HepG2 (cell line): ENCODE results near the gene SRP14. TPM values are rescaled to one million over a fixed set of nuclear protein-coding genes. Genes with fewer than 3 reads are reported as not detected.

Experiments
- ATF7-NPFF ChIP-seq: sonication (generic); formaldehyde crosslinking; IDR thresholded peaks from 2 replicates; pipeline ENCODE4 v1.8.1; 2023; ENCODE audit warnings: mild to moderate bottlenecking, low read depth, missing genetic modification reagents, moderate library complexity
- CREM ChIP-seq, 2 experiments: sonication (generic) in 1 of 2; formaldehyde crosslinking in 1 of 2; IDR thresholded peaks; 2 replicates each; pipeline versions ENCODE4 v1.4.0 to v1.6.1; 2016 to 2020; ENCODE audit warnings: antibody characterized with exemption in 1 of 2, mild to moderate bottlenecking in 1 of 2, missing genetic modification reagents in 1 of 2
- ELF3 ChIP-seq: IDR thresholded peaks from 2 replicates; pipeline ENCODE4 v1.6.1; 2016; ENCODE audit warnings: missing genetic modification reagents, missing compliant biosample characterization
- GFI1 ChIP-seq: sonication (generic); formaldehyde crosslinking; IDR thresholded peaks from 2 replicates; pipeline ENCODE4 v1.5.0; 2020; ENCODE audit warnings: missing genetic modification reagents, mild to moderate bottlenecking, borderline replicate concordance
- HNRNPK ChIP-seq: fragments of 200-400 bp; formaldehyde crosslinking; IDR thresholded peaks from 2 replicates; pipeline ENCODE4 v1.6.1; 2018; ENCODE audit warnings: low read length, low read depth, moderate library complexity, mild to moderate bottlenecking; ENCODE audit not compliant: poor library complexity, severe bottlenecking
- JUN ChIP-seq: sonication (generic); formaldehyde crosslinking; IDR thresholded peaks from 2 replicates; pipeline ENCODE4 v1.4.0; 2020; ENCODE audit warnings: mild to moderate bottlenecking, missing genetic modification reagents
- KLF12 ChIP-seq: sonication (generic); formaldehyde crosslinking; IDR thresholded peaks from 2 replicates; pipeline ENCODE4 v1.4.0; 2020; ENCODE audit warnings: missing genetic modification reagents, borderline replicate concordance
- KLF6 ChIP-seq: IDR thresholded peaks from 2 replicates; pipeline ENCODE4 v1.8.0; 2016; ENCODE audit warnings: missing biosample characterization, missing genetic modification reagents
- MAZ ChIP-seq, 2 experiments: sonication (generic) in 1 of 2; formaldehyde crosslinking in 1 of 2; IDR thresholded peaks; 2 replicates each; pipeline versions ENCODE4 v1.5.0 to v1.6.1; 2012 to 2020; ENCODE audit warnings: low read depth in 2 of 2, mild to moderate bottlenecking in 2 of 2, borderline replicate concordance in 1 of 2, improper control_type of control experiment in 1 of 2, low read length in 1 of 2, missing genetic modification reagents in 1 of 2, moderate library complexity in 1 of 2
- MIER2 ChIP-seq: IDR thresholded peaks from 2 replicates; pipeline ENCODE4 v1.6.1; 2016; ENCODE audit warnings: missing biosample characterization, missing genetic modification reagents
- MXD4 ChIP-seq: IDR thresholded peaks from 2 replicates; pipeline ENCODE4 v1.6.1; 2016; ENCODE audit warnings: mild to moderate bottlenecking, missing biosample characterization, missing genetic modification reagents
- NR2F1 ChIP-seq, 2 experiments: fragments of 450-650 bp in 1 of 2; formaldehyde crosslinking in 1 of 2; IDR thresholded peaks; 2 replicates each; pipeline versions ENCODE4 v1.5.0 to v1.6.1; 2016 to 2020; ENCODE audit warnings: mild to moderate bottlenecking in 1 of 2, missing compliant biosample characterization in 1 of 2, missing genetic modification reagents in 1 of 2, moderate library complexity in 1 of 2
- PPARG ChIP-seq: conservative IDR thresholded peaks from 2 replicates; pipeline ENCODE4 v1.6.1; 2016; ENCODE audit warnings: missing biosample characterization, missing genetic modification reagents
- RARA ChIP-seq: IDR thresholded peaks from 2 replicates; pipeline ENCODE4 v1.6.1; 2016; ENCODE audit warnings: missing genetic modification reagents, missing compliant biosample characterization
- RXRB ChIP-seq: IDR thresholded peaks from 2 replicates; pipeline ENCODE4 v1.6.1; 2016; ENCODE audit warnings: borderline replicate concordance, missing genetic modification reagents, missing compliant biosample characterization
- polyA plus RNA-seq, 8 experiments: library from polyadenylated mRNA; depleted of rRNA in 3 of 8; stranded (reverse) in 7 of 8; unstranded in 1 of 8; fragments of >200 nt; fragmentation: Illumina TruSeq in 4 of 8; extraction: Trizol in 4 of 8; gene quantifications; 2 replicates each; pipeline versions ENCODE4 v1.2.1 to v1.2.3, GENCODE V29; 2011 to 2016; ENCODE audit warnings: low read depth in 4 of 8, missing spikeins in 1 of 8, mixed read lengths in 1 of 8; ENCODE audit not compliant: insufficient read depth in 1 of 8
- total RNA-seq, 5 experiments: library from RNA; depleted of rRNA; stranded (reverse); fragments of >200 nt; fragmentation: Illumina TruSeq; extraction: Trizol; gene quantifications; 2 replicates each; pipeline ENCODE4 v1.2.3, GENCODE V29; 2016; ENCODE audit warnings: low read depth in 1 of 5
- TF ChIP-seq, protein P1 (sequence below): sonication (generic); formaldehyde crosslinking; IDR thresholded peaks from 2 replicates; pipeline ENCODE4 v1.5.1; 2020; ENCODE audit warnings: mild to moderate bottlenecking, missing genetic modification reagents, moderate library complexity
- TF ChIP-seq, protein P2 (sequence below): IDR thresholded peaks from 2 replicates; pipeline ENCODE4 v1.6.1; 2016; ENCODE audit warnings: missing genetic modification reagents, missing compliant biosample characterization
- TF ChIP-seq, protein P3 (sequence below): sonication (generic); formaldehyde crosslinking; IDR thresholded peaks from 2 replicates; pipeline ENCODE4 v1.5.0; 2020; ENCODE audit warnings: missing genetic modification reagents, mild to moderate bottlenecking, borderline replicate concordance
- TF ChIP-seq, protein P4 (sequence below): sonication (generic); formaldehyde crosslinking; IDR thresholded peaks from 2 replicates; pipeline ENCODE4 v1.8.1; 2022; ENCODE audit warnings: mild to moderate bottlenecking, missing genetic modification reagents
- TF ChIP-seq, protein P5 (sequence below): sonication (generic); formaldehyde crosslinking; conservative IDR thresholded peaks from 2 replicates; pipeline ENCODE4 v1.4.0; 2020; ENCODE audit warnings: missing genetic modification reagents

SRP14 gene
- total and polyA plus RNA-seq, 2 of the 13 experiments (the other 11 are each of a cell fraction or from before 2014, with no cell fraction given) = 208 to 356 TPM

DNA sequence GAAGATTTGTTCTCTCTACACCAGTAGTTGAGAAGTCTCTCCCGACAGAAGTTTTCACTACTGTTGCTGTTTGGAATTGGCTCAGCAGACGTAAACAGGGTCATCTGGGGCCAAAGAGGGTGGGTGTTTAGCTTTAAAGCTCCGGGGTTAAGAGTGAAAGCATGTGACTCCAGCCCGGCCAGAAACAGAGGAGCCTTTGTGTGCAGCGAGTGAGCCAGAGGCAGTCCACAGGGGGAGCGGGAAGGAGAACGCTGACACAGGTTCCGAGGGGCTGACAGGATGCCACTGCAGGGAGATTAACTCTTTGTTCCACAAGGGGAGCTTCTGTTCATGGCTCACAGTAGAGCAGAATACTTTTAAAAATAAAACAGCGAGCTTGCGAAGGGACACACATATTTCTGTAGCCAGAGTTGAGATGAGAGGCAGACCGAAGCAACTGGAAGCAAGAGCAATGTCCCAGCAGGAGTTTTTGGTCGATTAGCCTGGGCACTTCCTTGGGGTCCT is 42.8 kb upstream of the SRP14 start (continued):
- TF ChIP-seq, protein P1, sequence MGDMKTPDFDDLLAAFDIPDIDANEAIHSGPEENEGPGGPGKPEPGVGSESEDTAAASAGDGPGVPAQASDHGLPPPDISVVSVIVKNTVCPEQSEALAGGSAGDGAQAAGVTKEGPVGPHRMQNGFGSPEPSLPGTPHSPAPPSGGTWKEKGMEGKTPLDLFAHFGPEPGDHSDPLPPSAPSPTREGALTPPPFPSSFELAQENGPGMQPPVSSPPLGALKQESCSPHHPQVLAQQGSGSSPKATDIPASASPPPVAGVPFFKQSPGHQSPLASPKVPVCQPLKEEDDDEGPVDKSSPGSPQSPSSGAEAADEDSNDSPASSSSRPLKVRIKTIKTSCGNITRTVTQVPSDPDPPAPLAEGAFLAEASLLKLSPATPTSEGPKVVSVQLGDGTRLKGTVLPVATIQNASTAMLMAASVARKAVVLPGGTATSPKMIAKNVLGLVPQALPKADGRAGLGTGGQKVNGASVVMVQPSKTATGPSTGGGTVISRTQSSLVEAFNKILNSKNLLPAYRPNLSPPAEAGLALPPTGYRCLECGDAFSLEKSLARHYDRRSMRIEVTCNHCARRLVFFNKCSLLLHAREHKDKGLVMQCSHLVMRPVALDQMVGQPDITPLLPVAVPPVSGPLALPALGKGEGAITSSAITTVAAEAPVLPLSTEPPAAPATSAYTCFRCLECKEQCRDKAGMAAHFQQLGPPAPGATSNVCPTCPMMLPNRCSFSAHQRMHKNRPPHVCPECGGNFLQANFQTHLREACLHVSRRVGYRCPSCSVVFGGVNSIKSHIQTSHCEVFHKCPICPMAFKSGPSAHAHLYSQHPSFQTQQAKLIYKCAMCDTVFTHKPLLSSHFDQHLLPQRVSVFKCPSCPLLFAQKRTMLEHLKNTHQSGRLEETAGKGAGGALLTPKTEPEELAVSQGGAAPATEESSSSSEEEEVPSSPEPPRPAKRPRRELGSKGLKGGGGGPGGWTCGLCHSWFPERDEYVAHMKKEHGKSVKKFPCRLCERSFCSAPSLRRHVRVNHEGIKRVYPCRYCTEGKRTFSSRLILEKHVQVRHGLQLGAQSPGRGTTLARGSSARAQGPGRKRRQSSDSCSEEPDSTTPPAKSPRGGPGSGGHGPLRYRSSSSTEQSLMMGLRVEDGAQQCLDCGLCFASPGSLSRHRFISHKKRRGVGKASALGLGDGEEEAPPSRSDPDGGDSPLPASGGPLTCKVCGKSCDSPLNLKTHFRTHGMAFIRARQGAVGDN (CRISPR knock-in tag) = peak; percentile 50; the same call in 1 of the 2 replicates
- TF ChIP-seq RARA (CRISPR knock-in tag) = peak; percentile 97
- TF ChIP-seq NR2F1 (CRISPR knock-in tag; IDR thresholded peaks at IDR 0.05) = peak; percentile 70 to 81
- TF ChIP-seq PPARG (CRISPR knock-in tag) = peak; percentile 53; the same call in 1 of the 2 replicates
- peak; percentile 100 for TF ChIP-seq RXRB (CRISPR knock-in tag)
- TF ChIP-seq HNRNPK = no peak
- TF ChIP-seq CREM (IDR thresholded peaks at IDR 0.05) = peak; percentile 72
- TF ChIP-seq CREM (CRISPR knock-in tag; IDR thresholded peaks at IDR 0.05) = no peak
- TF ChIP-seq MXD4 (CRISPR knock-in tag) = peak; percentile 40; the same call in 1 of the 2 replicates
- peak; percentile 49; the same call in 1 of the 2 replicates for TF ChIP-seq ELF3
- TF ChIP-seq GFI1 (CRISPR knock-in tag) = peak; percentile 38
- TF ChIP-seq, protein P2, sequence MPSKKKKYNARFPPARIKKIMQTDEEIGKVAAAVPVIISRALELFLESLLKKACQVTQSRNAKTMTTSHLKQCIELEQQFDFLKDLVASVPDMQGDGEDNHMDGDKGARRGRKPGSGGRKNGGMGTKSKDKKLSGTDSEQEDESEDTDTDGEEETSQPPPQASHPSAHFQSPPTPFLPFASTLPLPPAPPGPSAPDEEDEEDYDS (CRISPR knock-in tag) = peak; percentile 85
- TF ChIP-seq, protein P3, sequence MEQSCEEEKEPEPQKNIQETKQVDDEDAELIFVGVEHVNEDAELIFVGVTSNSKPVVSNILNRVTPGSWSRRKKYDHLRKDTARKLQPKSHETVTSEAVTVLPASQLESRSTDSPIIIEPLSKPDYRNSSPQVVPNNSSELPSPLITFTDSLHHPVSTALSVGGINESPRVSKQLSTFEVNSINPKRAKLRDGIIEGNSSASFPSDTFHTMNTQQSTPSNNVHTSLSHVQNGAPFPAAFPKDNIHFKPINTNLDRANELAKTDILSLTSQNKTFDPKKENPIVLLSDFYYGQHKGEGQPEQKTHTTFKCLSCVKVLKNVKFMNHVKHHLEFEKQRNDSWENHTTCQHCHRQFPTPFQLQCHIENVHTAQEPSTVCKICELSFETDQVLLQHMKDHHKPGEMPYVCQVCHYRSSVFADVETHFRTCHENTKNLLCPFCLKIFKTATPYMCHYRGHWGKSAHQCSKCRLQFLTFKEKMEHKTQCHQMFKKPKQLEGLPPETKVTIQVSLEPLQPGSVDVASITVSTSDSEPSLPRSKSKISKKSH (CRISPR knock-in tag) = no peak
- TF ChIP-seq MAZ (IDR thresholded peaks at IDR 0.05; ENCODE audit: borderline replicate concordance, low read depth, low read length) = peak; percentile 58; the same call in 1 of the 2 replicates
- no peak for TF ChIP-seq MAZ (CRISPR knock-in tag; IDR thresholded peaks at IDR 0.05; ENCODE audit: low read depth)
- TF ChIP-seq, protein P4, sequence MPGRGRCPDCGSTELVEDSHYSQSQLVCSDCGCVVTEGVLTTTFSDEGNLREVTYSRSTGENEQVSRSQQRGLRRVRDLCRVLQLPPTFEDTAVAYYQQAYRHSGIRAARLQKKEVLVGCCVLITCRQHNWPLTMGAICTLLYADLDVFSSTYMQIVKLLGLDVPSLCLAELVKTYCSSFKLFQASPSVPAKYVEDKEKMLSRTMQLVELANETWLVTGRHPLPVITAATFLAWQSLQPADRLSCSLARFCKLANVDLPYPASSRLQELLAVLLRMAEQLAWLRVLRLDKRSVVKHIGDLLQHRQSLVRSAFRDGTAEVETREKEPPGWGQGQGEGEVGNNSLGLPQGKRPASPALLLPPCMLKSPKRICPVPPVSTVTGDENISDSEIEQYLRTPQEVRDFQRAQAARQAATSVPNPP (CRISPR knock-in tag) = no peak
- 0 out of 2 replicates have a peak, but pooled peaks have one; percentile 33 for TF ChIP-seq JUN
- 0 out of 2 replicates have a peak, but pooled peaks have one; percentile 34 for TF ChIP-seq ATF7-NPFF (CRISPR knock-in tag)
- TF ChIP-seq MIER2 (CRISPR knock-in tag) = peak; percentile 61; the same call in 1 of the 2 replicates
- TF ChIP-seq KLF6 (CRISPR knock-in tag) = peak; percentile 62
- TF ChIP-seq, protein P5, sequence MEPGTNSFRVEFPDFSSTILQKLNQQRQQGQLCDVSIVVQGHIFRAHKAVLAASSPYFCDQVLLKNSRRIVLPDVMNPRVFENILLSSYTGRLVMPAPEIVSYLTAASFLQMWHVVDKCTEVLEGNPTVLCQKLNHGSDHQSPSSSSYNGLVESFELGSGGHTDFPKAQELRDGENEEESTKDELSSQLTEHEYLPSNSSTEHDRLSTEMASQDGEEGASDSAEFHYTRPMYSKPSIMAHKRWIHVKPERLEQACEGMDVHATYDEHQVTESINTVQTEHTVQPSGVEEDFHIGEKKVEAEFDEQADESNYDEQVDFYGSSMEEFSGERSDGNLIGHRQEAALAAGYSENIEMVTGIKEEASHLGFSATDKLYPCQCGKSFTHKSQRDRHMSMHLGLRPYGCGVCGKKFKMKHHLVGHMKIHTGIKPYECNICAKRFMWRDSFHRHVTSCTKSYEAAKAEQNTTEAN = peak; percentile 74
- 0 out of 2 replicates have a peak, but pooled peaks have one; percentile 28 for TF ChIP-seq KLF12 (CRISPR knock-in tag)
